MM.1S (cell line): ENCODE data around the gene TPTE2.

Experiments
- DNase-seq: peaks from one replicate; pipeline ENCODE4 v3.0.0-alpha.2; 2015
- H2AFZ ChIP-seq: fragments of 300-600 bp; sonication (generic); 2 replicates; pipeline ENCODE4 v1.6.0; 2016; ENCODE audit warnings: antibody characterized with exemption, low read length
- H3F3A ChIP-seq: fragments of 300-600 bp; sonication (generic); 2 replicates; pipeline ENCODE4 v1.6.1; 2016; ENCODE audit warnings: mild to moderate bottlenecking, antibody characterized with exemption, low read length, moderate library complexity, mixed read lengths; ENCODE audit not compliant: insufficient read depth
- H3K27ac ChIP-seq: fragments of 300-600 bp; sonication (generic); 2 replicates; pipeline ENCODE4 v1.5.1; 2016; ENCODE audit warnings: mild to moderate bottlenecking, low read length
- H3K27me3 ChIP-seq: fragments of 300-600 bp; sonication (generic); replicated peaks from 2 replicates; pipeline ENCODE4 v1.6.0; 2016; ENCODE audit warnings: low read length; ENCODE audit not compliant: insufficient read depth
- H3K36me3 ChIP-seq: fragments of 300-600 bp; sonication (generic); replicated peaks from 2 replicates; pipeline ENCODE4 v1.6.1; 2016; ENCODE audit warnings: mild to moderate bottlenecking, low read length, mixed read lengths; ENCODE audit not compliant: insufficient read depth
- H3K4me1 ChIP-seq: fragments of 300-600 bp; sonication (generic); 2 replicates; pipeline ENCODE4 v1.6.1; 2016; ENCODE audit warnings: low read length, mixed read lengths
- H3K4me2 ChIP-seq: fragments of 300-600 bp; sonication (generic); 2 replicates; pipeline ENCODE4 v1.6.0; 2016; ENCODE audit warnings: low read depth, low read length
- H3K4me3 ChIP-seq: fragments of 300-600 bp; sonication (generic); 2 replicates; pipeline ENCODE4 v1.5.1; 2016; ENCODE audit warnings: low read length, mixed read lengths
- H3K79me2 ChIP-seq: fragments of 300-600 bp; sonication (generic); 2 replicates; pipeline ENCODE4 v1.6.1; 2016; ENCODE audit warnings: mixed run types, low read length, mixed read lengths
- H3K9ac ChIP-seq: fragments of 300-600 bp; sonication (generic); 2 replicates; pipeline ENCODE4 v1.6.1; 2016; ENCODE audit warnings: low read length, mixed read lengths
- H3K9me2 ChIP-seq: fragments of 300-600 bp; sonication (generic); replicated peaks from 2 replicates; pipeline ENCODE4 v1.6.1; 2016; ENCODE audit warnings: mild to moderate bottlenecking, low read length, mixed read lengths; ENCODE audit not compliant: insufficient read depth
- H3K9me3 ChIP-seq: fragments of 300-600 bp; sonication (generic); replicated peaks from 2 replicates; pipeline ENCODE4 v1.6.1; 2016; ENCODE audit warnings: mild to moderate bottlenecking, low read length, mixed read lengths; ENCODE audit not compliant: insufficient read depth
- H4K20me1 ChIP-seq: fragments of 300-600 bp; sonication (generic); 2 replicates; pipeline ENCODE4 v1.6.1; 2016; ENCODE audit warnings: mild to moderate bottlenecking, low read length, moderate library complexity, mixed read lengths; ENCODE audit not compliant: insufficient read depth
- CTCF ChIP-seq: fragments of 300-600 bp; sonication (generic); IDR thresholded peaks from 2 replicates; pipeline ENCODE4 v1.5.1; 2016; ENCODE audit warnings: antibody characterized with exemption, low read length, mixed read lengths
- EZH2 ChIP-seq: fragments of 300-600 bp; sonication (generic); optimal IDR thresholded peaks from 2 replicates; pipeline ENCODE3; 2017; ENCODE audit warnings: low read depth, mild to moderate bottlenecking, antibody characterized with exemption, low read length, mixed read lengths
- EZH2phosphoT487 ChIP-seq: fragments of 300-600 bp; sonication (generic); IDR thresholded peaks from 2 replicates; pipeline ENCODE4 v1.6.1; 2018; ENCODE audit warnings: antibody characterized with exemption, low read length

Gene TPTE2

GRCh38 chr13:19575230-19575629 is 13.9 kb upstream of the TPTE2 start:
- Histone ChIP-seq H3K27me3 (no peaks in the 10 kb centered on the region), H2AFZ (no peak overlapping the region), H3K4me2 (no peak overlapping the region), H4K20me1 (no peaks in the 10 kb centered on the region), H3K27ac (no peak overlapping the region), H3K36me3 (no peaks in the 10 kb centered on the region), H3K9ac (no peak overlapping the region), H3K9me2 (no peaks in the 10 kb centered on the region), H3K4me1 (no peaks in the 10 kb centered on the region), H3F3A (no peaks in the 10 kb centered on the region), H3K79me2 (no peaks in the 10 kb centered on the region), H3K9me3 (no peaks in the 10 kb centered on the region), H3K4me3 (no peak overlapping the region)
- no peak for TF ChIP-seq EZH2
- TF ChIP-seq CTCF: no peak
- no peak for TF ChIP-seq EZH2phosphoT487
- no peak for DNase-seq

- Histone ChIP-seq H3K27me3 (no peaks in the 10 kb centered on the region), H3K9ac (no peak overlapping the region), H4K20me1 (no peaks in the 10 kb centered on the region), H3K9me3 (no peaks in the 10 kb centered on the region), H3K79me2 (no peaks in the 10 kb centered on the region), H2AFZ (no peak overlapping the region), H3F3A (no peaks in the 10 kb centered on the region), H3K4me3 (no peak overlapping the region), H3K27ac (no peak overlapping the region), H3K9me2 (no peaks in the 10 kb centered on the region), H3K4me2 (no peak overlapping the region), H3K4me1 (peaks cover 7% of the 10 kb centered on the region; the same call in 1 of the 2 replicates), H3K36me3 (no peaks in the 10 kb centered on the region)
- no peak for DNase-seq
- TF ChIP-seq EZH2phosphoT487 (no peak), CTCF (no peak), EZH2 (no peak)
Measured at GRCh38 chr13:19573120-19573716, 11.9 kb upstream of the TPTE2 start.

DNA sequence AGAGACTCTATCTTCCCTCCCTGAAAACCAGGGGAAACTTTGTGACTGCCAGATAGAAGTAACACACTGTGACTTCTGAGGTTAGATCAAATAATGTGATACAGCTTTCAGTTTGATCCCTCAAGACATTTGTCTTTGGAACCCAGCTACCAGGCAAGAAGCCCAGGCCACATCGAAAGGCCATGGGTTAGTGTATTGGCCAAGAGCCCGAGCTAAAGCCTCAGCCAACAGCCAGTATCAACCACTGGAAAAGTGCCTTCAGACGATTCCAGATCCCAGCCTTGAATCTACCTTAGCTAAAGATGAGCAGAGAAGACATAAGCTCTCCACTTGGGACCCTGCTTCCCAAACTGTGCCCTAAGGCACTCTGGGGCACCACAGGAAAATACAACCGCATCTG is 10.9 kb upstream of the TPTE2 start:
- Histone ChIP-seq H3K79me2 (no peaks in the 10 kb centered on the region), H4K20me1 (no peaks in the 10 kb centered on the region), H3K4me2 (no peak overlapping the region), H3K9me2 (no peaks in the 10 kb centered on the region), H3K27me3 (no peaks in the 10 kb centered on the region), H3K36me3 (no peaks in the 10 kb centered on the region), H2AFZ (no peak overlapping the region), H3F3A (peaks cover under 1% of the 10 kb centered on the region; the same call in 1 of the 2 replicates), H3K27ac (no peak overlapping the region), H3K9me3 (no peaks in the 10 kb centered on the region), H3K4me1 (peaks cover 9% of the 10 kb centered on the region; the same call in 1 of the 2 replicates), H3K9ac (no peak overlapping the region), H3K4me3 (no peak overlapping the region)
- TF ChIP-seq CTCF (no peak), EZH2phosphoT487 (no peak), EZH2 (no peak)
- DNase-seq: no peak
